SJCRH30 (cell line): ENCODE measurements around the gene MYLK4. TPM values are rescaled to one million over a fixed set of nuclear protein-coding genes. Genes with fewer than 3 reads are reported as not detected.
A peak's percentile ranks its signal among the peaks of the same experiment; 100 is the strongest.

Experiments
- DNase-seq, 2 experiments: peaks; one replicate each; pipeline ENCODE4 v3.0.0-alpha.2; 2015 to 2020
- H3K27ac ChIP-seq: fragments of 250-450 bp; sonication (Bioruptor Pico); 2 replicates; pipeline ENCODE4 v1.5.1; 2020; ENCODE audit warnings: mild to moderate bottlenecking, moderate library complexity
- H3K27me3 ChIP-seq: fragments of 250-450 bp; sonication (Bioruptor Pico); 2 replicates; pipeline ENCODE4 v1.5.1; 2020; ENCODE audit warnings: mild to moderate bottlenecking, moderate library complexity
- H3K36me3 ChIP-seq: fragments of 250-450 bp; sonication (Bioruptor Pico); 2 replicates; pipeline ENCODE4 v1.5.1; 2020; ENCODE audit warnings: mild to moderate bottlenecking, moderate library complexity
- H3K4me1 ChIP-seq: fragments of 250-450 bp; sonication (Bioruptor Pico); 2 replicates; pipeline ENCODE4 v1.5.1; 2020; ENCODE audit warnings: mild to moderate bottlenecking, moderate library complexity
- H3K4me3 ChIP-seq: fragments of 250-450 bp; sonication (Bioruptor Pico); 2 replicates; pipeline ENCODE4 v1.5.1; 2020; ENCODE audit warnings: mild to moderate bottlenecking, moderate library complexity
- H3K9me3 ChIP-seq: fragments of 250-450 bp; sonication (Bioruptor Pico); replicated peaks from 2 replicates; pipeline ENCODE4 v1.5.1; 2020; ENCODE audit warnings: mild to moderate bottlenecking, moderate library complexity
- total RNA-seq: library from RNA; depleted of rRNA; stranded (reverse); fragments of >200 nt; shearing (Covaris generic); gene quantifications from 2 replicates; pipeline ENCODE4 v1.2.3, GENCODE V29; 2014

The MYLK4 gene
- total RNA-seq, 1 experiment from 2014 or later: 3.0 TPM

- H3K4me1 ChIP-seq: peaks cover 25% of the 10 kb centered on the region
Measured at GRCh38 chr6:2784930-2785329, 34.2 kb upstream of the MYLK4 start.

GRCh38 chr6:2784061-2784460, 33.3 kb upstream of the MYLK4 start:
- Histone ChIP-seq H3K27me3 (no peaks in the 10 kb centered on the region), H3K27ac (peak overlapping the region; percentile 39), H3K4me3 (peak overlapping the region; percentile 49), H3K4me1 (peaks cover 20% of the 10 kb centered on the region), H3K9me3 (no peaks in the 10 kb centered on the region), H3K36me3 (peaks cover 17% of the 10 kb centered on the region; the same call in 1 of the 2 replicates)
- DNase-seq: peak; percentile 27 to 43

More at GRCh38 chr6:2784930-2785329, 34.2 kb upstream of the MYLK4 start:
- Histone ChIP-seq H3K27ac (no peak overlapping the region; the same call in 1 of the 2 replicates), H3K36me3 (peaks cover 13% of the 10 kb centered on the region; the same call in 1 of the 2 replicates), H3K4me3 (no peak overlapping the region), H3K9me3 (no peaks in the 10 kb centered on the region), H3K27me3 (no peaks in the 10 kb centered on the region)
- DNase-seq: no peak

- no peaks in the 10 kb centered on the region for H3K27me3 ChIP-seq
- peak overlapping the region; percentile 89 for H3K27ac ChIP-seq
- DNase-seq: peak in 1 of 2 experiments; percentile 91
- H3K4me1 ChIP-seq: peaks cover 17% of the 10 kb centered on the region
- peak overlapping the region; percentile 49 for H3K4me3 ChIP-seq
- H3K9me3 ChIP-seq: no peaks in the 10 kb centered on the region
- peaks cover 17% of the 10 kb centered on the region; the same call in 1 of the 2 replicates for H3K36me3 ChIP-seq
Measured at GRCh38 chr6:2783188-2783963, 32.7 kb upstream of the MYLK4 start.

DNA sequence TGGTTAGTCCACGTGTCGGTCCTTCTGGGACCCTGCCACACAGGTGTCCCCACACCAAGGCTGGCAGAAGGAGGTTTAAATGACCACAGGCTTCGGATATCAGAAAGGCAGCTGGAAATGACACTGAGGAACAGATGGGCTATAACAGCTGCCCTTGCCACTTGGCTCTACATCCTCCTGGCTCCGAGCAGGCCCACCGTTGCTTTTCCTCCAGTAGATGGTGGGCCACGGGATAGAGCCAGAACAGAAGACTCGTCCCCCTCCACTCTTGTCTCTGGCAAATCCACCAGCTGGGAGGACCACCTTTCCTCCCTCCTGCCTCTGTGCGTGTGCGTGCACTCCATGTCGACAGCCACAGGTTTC, 32.1 kb upstream of the MYLK4 start:
- peak; percentile 84 to 91 for DNase-seq
- Histone ChIP-seq H3K36me3 (peaks cover 15% of the 10 kb centered on the region; the same call in 1 of the 2 replicates), H3K9me3 (no peaks in the 10 kb centered on the region), H3K27me3 (no peaks in the 10 kb centered on the region), H3K27ac (peak overlapping the region; percentile 89), H3K4me3 (peak overlapping the region; percentile 49), H3K4me1 (peaks cover 17% of the 10 kb centered on the region)

- Histone ChIP-seq H3K4me1 (peaks cover 17% of the 10 kb centered on the region), H3K36me3 (peaks cover 16% of the 10 kb centered on the region; the same call in 1 of the 2 replicates), H3K27ac (peak overlapping the region; percentile 89)
Measured at GRCh38 chr6:2782356-2782708, 31.6 kb upstream of the MYLK4 start.

DNA sequence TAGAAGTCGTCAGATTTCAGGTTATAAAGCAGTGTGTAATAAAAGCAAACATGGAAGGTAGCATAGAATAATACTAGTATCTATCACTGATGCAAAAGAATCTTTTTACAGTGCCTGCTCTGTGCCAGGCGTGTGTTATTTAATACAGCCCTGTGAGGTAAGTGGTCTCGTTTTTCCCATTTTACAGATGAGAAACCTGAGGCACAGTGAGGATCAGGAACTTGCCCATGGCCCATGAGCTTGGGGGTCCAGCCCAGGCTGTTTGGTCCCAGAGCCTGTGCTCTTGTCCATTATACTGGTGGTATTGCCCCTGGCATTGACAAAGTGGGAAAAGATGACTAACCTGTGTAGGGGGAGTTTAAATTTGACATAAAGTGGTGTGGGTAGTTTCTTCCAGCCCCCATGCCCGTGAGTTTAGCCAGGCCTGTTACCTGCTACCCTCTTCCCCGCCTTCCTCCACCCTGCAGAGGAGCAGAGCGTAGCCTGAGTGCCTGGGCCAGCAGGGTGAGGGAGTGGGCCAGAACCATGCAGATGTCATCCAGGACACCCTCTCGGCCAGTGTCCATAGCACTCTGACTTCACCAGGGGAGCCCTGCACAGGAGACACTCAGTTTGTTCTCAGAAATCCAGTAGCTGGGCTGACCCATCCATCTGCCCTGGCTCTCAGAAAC, 31.1 kb upstream of the MYLK4 start:
- no peak overlapping the region for H3K4me3 ChIP-seq
- H3K27ac ChIP-seq: peak overlapping the region; percentile 89
- H3K27me3 ChIP-seq: no peaks in the 10 kb centered on the region
- no peak for DNase-seq
- peaks cover 17% of the 10 kb centered on the region; the same call in 1 of the 2 replicates for H3K36me3 ChIP-seq
- H3K4me1 ChIP-seq: peaks cover 17% of the 10 kb centered on the region
- H3K9me3 ChIP-seq: no peaks in the 10 kb centered on the region

More at GRCh38 chr6:2782356-2782708, 31.6 kb upstream of the MYLK4 start:
- H3K9me3 ChIP-seq: no peaks in the 10 kb centered on the region
- DNase-seq: no peak
- H3K4me3 ChIP-seq: no peak overlapping the region
- H3K27me3 ChIP-seq: no peaks in the 10 kb centered on the region

DNA sequence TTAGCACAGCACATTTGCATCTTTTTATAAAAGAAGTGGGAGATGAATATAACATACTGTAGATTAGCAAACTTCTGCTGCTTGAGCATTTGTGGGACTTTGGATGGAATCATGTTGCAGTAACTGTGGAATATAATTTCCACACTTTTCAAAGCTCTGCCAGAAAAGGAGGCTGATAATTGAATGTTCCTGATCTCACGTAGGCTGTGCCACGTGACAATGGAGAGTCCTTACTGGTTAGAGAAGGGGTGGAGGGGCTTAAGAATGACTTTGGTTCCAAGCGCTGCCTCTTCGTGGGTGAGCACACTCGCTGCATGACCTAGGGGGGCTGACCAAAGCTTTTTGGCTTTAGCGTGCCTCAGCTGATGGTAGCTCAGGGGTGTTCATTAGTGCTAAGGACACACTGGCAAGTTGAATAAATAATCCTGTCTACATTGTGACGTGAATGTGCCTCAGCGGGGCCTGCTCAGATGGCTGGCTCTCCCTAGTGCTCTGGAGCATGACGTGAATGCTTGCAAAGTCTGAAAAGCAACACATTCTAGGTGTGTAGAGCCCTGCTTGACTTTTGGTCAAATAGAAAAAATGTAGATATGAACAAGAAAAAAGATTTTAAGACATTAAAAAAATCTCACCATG, 29.5 kb upstream of the MYLK4 start:
- Histone ChIP-seq H3K36me3 (peaks cover 24% of the 10 kb centered on the region), H3K27ac (no peak overlapping the region)

GRCh38 chr6:2777249-2777648, 26.5 kb upstream of the MYLK4 start:
- Histone ChIP-seq H3K36me3 (peaks cover 41% of the 10 kb centered on the region), H3K27ac (no peak overlapping the region), H3K27me3 (no peaks in the 10 kb centered on the region), H3K9me3 (no peaks in the 10 kb centered on the region), H3K4me1 (peaks cover 6% of the 10 kb centered on the region), H3K4me3 (no peak overlapping the region)
- no peak for DNase-seq

More for the DNA sequence above, 29.5 kb upstream of the MYLK4 start:
- no peak for DNase-seq
- Histone ChIP-seq H3K4me3 (no peak overlapping the region), H3K4me1 (peaks cover 17% of the 10 kb centered on the region), H3K27me3 (no peaks in the 10 kb centered on the region), H3K9me3 (no peaks in the 10 kb centered on the region)

GRCh38 chr6:2775003-2775402, 24.3 kb upstream of the MYLK4 start:
- Histone ChIP-seq H3K36me3 (peaks cover 45% of the 10 kb centered on the region), H3K4me1 (peaks cover 17% of the 10 kb centered on the region), H3K4me3 (no peak overlapping the region), H3K27ac (no peak overlapping the region), H3K27me3 (no peaks in the 10 kb centered on the region), H3K9me3 (no peaks in the 10 kb centered on the region)
- DNase-seq: no peak

- Histone ChIP-seq H3K4me1 (peaks cover 24% of the 10 kb centered on the region), H3K36me3 (peaks cover 49% of the 10 kb centered on the region), H3K27me3 (no peaks in the 10 kb centered on the region), H3K9me3 (no peaks in the 10 kb centered on the region), H3K27ac (no peak overlapping the region), H3K4me3 (no peak overlapping the region)
- no peak for DNase-seq
Measured at GRCh38 chr6:2773449-2773848, 22.7 kb upstream of the MYLK4 start.

GRCh38 chr6:2772840-2773239, 22.1 kb upstream of the MYLK4 start:
- DNase-seq: no peak
- Histone ChIP-seq H3K27me3 (no peaks in the 10 kb centered on the region), H3K9me3 (no peaks in the 10 kb centered on the region), H3K36me3 (peaks cover 51% of the 10 kb centered on the region), H3K27ac (no peak overlapping the region), H3K4me3 (no peak overlapping the region), H3K4me1 (peaks cover 24% of the 10 kb centered on the region)

GRCh38 chr6:2771079-2771478, 20.4 kb upstream of the MYLK4 start:
- peak overlapping the region; percentile 57 for H3K27ac ChIP-seq
- peak; percentile 92 to 95 for DNase-seq
- no peaks in the 10 kb centered on the region for H3K27me3 ChIP-seq
- peaks cover 45% of the 10 kb centered on the region for H3K36me3 ChIP-seq
- no peaks in the 10 kb centered on the region for H3K9me3 ChIP-seq
- no peak overlapping the region for H3K4me3 ChIP-seq
- peaks cover 24% of the 10 kb centered on the region for H3K4me1 ChIP-seq

GRCh38 chr6:2770171-2770570, 19.4 kb upstream of the MYLK4 start:
- peak overlapping the region; percentile 57 for H3K27ac ChIP-seq

GRCh38 chr6:2768696-2769095, 18.0 kb upstream of the MYLK4 start:
- Histone ChIP-seq H3K4me1 (peaks cover 24% of the 10 kb centered on the region), H3K36me3 (peaks cover 31% of the 10 kb centered on the region), H3K27me3 (no peaks in the 10 kb centered on the region), H3K4me3 (peak overlapping the region; percentile 75), H3K9me3 (no peaks in the 10 kb centered on the region), H3K27ac (peak overlapping the region; percentile 44; the same call in 1 of the 2 replicates)
- no peak for DNase-seq

More at GRCh38 chr6:2770171-2770570, 19.4 kb upstream of the MYLK4 start:
- Histone ChIP-seq H3K4me3 (peak overlapping the region; percentile 75), H3K27me3 (no peaks in the 10 kb centered on the region), H3K36me3 (peaks cover 40% of the 10 kb centered on the region), H3K4me1 (peaks cover 24% of the 10 kb centered on the region), H3K9me3 (no peaks in the 10 kb centered on the region)
- peak; percentile 87 to 91 for DNase-seq
